Amniotic epithelial cell (primary cell): ENCODE measurements around the gene HPCAL1.

Experiments used
- DNase-seq: peaks from one replicate; pipeline ENCODE4 v3.0.0-alpha.2; 2010; ENCODE audit warnings: low read depth

The HPCAL1 gene

DNA sequence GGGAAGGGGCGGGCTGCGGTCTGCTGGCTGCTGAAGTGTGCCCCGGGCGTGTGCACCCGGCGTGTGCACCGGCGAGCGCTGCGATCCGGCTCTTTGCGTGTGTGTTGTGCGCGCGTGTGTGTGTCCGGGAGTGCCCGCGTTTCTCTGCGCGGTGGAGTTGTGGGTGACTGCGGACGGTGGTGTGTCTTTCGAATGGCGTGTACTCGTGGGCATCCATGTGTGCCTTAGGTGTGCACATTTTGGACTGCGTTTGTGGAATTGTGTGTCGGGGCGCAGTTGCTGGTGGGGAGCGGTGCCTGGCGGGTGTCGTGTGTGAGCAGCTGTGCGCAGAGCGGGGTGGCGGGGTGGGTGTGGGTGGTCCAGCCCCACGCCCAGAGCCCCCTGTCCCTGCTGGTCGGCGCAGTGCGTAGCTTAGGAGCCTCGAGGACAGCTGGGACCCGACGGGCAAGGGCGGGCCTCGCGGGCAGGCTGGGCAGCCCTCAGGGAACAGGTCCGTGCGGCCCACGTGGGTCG, 533 bp downstream of the HPCAL1 start:
- no peak for DNase-seq

DNA sequence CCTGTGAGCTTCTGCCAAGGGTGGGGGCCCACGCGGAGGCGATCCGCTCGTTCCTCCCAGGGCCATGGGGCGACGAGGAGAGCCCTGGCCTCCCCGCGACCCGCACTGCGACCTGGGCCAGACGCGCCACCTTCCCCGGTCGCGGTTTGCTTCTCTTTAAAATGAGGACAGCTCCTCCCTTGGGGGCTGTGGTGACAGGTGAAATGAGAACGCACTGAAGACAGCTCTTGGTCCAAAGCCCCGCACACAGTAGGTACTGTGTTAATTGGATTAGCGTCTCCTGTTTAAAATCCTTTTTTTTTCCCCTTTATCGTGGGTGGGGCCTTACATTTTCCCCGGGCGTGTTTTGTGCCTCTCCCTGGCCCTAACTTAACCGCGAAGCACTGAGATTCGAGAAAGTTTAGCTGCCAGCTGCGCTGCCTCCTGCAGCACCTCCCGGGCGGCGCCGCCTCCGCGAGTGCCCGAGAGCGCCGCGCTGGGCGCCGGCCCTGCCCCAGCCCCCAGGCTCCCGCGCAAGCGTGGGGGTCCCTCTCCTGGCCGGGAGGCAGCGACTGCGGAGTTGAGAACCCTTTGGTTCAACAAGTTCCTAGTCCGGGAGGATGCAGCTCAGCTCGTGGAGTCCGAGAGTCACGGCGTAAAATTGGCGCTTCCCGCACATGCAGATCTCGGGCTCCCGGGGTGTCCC, 1.1 kb downstream of the HPCAL1 start:
- peak; percentile 26 for DNase-seq

DNA sequence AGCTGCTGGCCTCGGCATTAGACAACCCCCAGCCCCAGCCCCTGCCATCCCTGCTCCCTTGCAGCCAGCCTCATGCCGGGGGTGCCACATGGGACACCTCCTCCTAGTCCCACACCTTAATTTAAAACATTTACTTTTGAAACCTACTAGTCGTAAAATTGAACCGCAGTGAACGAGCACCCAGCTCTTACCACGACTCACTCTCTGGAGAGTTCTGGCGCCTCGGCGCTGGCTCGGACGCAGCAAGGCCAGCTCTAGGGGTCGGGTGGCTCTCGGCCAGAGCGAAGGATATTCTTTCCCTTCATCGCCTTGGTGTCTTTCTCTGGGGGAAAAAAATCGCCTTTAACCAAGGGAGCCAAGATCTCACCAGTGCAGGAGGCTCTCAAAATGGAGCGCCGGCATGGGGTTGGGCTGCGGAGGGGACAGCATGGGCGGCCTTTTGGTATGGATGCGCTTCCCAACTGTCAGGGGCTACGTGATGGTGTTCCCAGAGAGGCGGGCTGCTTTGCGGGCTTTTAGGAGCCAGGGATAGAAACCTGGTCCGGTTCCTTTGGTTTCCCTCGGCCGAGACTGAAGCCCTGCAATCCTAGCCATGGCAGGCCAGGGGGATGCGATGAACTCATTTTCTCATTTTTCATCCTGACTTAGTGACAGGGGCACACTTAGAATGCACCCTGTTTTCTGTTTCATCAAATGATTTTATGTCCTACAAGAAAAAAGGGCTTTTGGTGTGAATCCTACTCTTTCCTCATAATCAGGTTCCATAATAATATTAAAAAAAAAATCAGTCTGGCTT, 2.0 kb downstream of the HPCAL1 start:
- DNase-seq: no peak

DNA sequence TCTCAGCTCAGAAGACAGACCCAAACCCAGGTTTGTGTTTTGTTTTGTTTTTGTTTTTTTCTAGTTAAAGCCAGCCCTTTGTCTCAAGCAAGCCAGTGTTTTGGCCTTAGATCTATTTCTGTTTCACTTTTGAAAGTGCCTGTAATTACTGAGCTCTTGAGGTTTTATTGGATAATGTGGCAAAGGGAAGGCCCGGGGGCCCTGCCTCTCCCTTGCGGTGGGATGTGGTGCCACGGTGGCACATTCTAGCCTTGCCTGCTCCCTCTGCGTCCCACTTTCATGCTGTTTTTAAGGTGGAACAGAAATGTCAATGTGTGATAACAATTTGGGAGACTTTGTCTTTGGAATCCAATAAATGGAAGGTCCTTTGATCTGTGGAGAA, 2.5 kb downstream of the HPCAL1 start:
- DNase-seq: no peak

DNA sequence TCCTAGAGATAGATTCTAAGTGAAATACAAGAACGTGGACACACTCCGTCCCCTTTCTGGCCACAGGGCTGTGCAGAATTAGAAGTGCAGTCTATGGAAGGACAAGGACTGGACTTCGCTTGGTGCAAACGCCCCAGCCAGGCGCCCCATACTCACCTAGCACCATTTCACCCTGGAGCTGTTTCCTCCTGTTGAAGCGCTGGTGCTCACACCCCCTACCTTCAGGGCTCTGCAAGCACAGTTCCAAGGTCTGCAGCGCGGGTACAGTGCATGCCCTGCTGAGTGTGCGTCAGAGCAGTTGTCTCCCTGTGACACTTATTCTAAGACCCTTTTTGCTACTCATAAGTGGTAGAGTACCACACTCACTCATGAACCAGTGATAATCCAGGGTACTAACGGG, 3.0 kb downstream of the HPCAL1 start:
- peak; percentile 7 for DNase-seq

DNA sequence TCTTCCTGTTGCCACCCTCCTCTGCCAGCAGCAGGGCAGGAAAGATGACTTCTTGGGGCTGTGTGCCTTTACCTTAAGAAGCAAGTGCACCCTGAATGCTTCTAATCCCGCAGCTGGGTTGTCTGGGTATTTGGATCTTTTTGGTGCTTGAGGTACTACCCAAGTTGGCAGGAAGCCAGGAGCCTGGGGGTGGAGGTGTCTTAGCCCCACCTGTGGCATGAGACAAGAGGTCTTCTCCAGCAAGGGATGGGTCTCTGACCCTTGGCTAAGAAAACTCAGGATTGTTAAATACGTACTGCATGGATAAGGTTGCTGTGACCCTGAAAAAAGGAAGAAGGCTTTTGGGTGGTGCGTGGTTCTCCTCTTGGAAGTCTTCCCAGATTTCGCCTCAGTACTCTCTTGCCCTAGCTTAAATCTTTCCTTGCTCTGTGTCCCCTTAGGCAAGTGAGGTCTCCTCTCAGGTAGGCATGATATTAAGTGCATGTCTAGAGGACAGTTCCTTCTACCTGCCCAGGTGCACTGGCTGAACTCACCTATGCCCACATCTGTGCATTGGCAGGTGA, 4.3 kb downstream of the HPCAL1 start:
- no peak for DNase-seq

DNA sequence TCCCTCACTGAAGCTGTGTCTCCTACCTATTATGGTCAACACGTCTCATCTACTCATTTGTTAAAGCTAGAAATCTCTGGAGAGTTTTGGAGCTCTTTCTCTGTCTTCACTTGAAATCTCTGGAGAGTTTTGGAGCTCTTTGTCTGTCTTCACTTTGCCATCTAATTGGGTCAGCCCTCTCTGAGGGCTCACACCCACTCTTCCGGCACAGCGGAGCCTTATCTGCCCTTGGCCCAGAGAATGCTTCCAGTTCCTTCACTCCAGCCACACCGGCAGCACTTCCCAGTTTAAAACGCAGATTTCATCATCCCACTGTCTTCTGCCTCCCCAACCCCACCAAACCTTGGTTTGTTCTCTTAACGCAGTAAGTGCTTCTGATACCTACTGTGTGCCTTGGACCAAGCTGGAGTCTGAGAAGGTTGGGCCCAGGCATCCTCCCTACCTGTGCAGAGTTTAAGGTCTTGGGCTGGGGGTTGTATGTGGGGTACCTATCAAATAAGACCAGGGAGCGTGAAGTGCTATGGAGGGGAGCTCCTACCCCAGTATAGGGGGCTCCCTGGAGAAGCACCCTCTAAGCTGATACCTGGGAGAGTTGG, 5.0 kb downstream of the HPCAL1 start:
- DNase-seq: peak; percentile 25

DNA sequence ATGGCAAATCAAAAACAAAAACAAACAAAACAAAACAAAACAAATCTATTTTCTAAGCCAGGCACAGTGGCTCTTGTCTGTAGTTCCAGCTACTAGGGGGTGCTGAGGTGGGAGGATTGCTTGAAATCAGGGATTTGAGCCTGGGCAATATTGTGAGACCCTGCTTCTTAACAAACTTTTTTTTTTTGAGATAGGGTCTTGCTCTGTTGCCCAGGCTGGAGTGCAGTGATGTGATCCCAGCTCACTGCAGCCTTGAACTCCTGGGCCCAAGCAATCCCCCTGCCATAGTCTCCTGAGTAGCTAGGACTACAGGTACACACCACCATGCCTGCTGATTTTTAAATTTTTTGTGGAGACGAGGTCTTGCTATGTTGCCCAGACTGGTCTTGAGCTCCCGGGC, 6.2 kb downstream of the HPCAL1 start:
- no peak for DNase-seq

DNA sequence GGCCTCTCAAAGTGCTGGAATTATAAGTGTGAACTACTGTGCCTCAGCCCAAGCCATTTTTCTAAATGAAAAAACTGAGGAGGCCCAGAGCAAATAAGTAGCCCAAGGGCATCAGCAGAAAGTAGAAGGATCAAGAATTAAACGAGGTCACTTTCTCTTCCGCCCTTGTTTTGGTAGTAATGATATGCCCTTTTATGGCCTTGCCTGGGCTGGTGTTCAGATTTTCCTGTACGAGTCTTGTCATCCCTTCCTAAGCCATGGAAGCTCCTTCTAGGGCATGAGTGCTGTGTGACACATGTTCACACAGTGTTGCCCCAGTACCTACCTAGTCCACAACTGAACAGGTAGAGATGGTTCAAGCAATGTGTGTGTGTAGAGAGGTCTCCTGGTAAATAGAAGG, 6.6 kb downstream of the HPCAL1 start:
- DNase-seq: no peak

DNA sequence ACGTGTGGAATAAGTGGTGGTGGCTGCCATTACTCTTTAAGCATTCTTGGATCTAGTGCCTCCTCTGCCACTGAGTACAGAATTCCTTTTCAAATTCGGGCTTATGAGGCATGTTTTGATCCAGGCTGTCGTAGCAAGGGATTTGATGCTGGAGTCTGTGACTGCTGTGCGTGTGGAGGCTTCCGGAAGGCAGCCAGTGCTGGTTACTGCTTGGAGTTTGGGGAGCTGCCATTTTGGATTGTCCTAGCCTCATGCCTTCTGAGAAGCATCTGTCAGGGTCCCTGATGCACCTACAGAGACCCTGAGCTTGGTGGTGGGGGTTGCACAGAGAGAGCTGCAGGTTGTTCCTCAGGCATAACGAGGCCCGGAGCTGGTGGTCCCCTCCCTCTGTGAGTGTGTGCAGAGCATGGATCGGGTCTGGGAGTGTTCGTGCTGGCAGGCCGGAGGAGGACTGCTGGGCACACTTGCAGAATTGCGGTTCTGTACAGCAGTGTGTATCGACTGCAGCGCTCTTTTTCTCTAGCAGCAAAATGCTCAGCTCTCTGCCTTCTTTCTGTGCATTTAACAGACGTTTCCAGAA, 7.7 kb downstream of the HPCAL1 start:
- no peak for DNase-seq

DNA sequence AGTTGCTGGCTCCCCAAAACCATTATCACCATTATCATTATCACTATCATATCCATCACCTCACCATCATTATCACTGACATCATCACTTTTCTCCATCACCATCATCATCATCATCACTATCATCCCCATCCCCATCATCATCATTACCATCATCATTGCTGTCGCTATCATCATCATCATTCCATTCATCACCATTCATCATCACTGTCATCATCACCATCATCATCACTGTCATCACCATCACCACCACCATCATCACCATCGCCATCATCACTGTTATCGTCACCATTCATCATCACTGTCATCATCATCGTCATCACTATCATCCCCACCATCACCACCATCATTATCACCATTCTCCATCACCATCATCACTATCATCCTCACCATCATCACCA, 9.0 kb downstream of the HPCAL1 start:
- no peak for DNase-seq

DNA sequence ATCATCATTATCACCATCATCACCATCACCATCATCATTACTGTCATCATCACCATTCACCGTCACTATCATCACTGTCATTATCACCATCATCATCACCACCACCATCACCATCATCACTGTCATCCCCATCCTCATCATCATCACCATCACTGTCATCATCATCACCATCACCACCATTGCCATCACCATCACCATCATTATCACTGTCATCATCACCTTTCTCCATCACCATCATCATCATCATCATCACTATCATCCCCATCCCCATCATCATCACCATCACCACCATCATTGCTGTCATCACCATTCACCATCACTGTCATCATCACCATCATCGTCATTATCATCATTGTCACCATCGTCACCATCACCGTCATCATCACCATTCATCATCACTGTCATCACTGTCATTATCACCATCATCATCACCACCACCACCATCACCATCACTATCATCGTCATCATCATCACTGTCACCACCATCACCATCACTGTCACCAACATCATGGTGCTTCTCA, 9.8 kb downstream of the HPCAL1 start:
- DNase-seq: no peak

DNA sequence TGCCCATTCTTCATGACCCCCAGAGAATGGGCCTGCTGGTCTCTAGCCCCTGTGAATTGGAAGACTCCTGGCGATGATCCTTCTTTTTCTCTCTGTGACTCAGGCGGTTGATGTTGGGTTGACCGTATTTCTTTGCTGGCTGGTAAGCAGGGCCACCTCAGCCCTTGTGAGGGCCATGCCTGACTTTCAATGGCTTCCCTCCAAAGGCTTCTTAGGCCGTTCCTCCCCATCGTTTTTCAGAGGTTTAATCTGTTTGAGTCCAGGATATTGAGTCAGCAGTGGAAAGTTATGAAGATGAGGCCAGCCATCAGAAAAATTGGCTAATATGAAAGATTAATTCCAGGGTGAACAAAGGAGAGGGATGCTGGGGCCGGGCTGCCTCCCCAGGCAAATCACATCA, 13.6 kb downstream of the HPCAL1 start:
- peak; percentile 24 for DNase-seq

DNA sequence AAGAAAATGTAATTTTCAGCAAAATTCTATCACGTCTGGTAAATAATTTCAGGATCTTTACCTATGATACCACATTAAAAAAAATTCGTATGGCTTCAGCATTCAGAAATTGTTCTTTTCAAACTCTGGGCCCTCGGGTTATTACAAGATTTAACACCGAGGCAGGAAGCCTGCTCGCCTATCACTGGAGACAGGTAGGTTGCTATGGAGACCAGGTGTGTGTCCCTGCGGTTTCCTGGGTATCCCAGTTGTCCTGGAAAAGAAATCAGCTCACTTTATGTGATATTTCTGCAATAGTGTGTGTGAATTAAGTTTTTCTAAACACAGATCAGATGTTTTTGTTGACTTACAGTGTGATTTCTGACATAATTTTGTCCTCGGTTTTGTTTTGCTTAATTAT, 14.2 kb downstream of the HPCAL1 start:
- no peak for DNase-seq

DNA sequence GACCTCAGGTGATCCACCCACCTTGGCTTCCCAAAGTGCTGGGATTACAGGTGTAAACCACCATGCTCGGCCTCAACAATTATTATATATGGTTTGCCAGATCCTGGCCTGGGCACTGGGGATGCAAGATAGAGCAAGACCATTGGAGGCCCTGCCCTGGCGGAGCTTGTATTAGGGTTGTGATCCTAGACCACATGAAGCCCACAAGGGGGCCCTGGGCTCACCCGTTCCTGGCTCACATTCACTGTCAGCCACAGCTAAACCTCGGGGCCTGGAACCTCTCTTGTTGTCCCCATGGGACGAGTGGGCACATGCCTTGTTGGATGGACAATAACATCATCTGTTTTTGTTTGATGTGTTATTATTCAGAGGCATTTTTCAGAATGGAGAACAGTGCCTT, 14.9 kb downstream of the HPCAL1 start:
- no peak for DNase-seq

DNA sequence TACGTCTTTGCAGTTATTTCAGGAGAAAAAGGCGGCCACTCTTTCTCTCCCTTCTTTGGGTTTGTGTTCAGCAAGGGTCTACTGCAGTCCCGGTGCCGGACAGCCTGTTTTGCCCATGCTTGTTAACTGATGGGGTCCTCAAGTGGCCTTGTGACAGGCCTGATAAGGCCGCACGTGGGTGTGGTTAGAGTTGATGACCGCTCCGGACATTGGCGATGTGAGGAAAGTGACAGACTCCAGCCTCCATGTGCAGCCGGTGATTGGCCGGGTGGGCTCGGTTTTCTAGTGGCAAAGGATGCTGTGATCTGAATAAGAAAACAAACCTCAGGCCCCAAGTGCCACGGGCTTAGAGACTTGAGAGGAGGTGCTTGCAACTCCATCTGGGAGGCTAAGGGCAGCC, 15.6 kb downstream of the HPCAL1 start:
- no peak for DNase-seq

DNA sequence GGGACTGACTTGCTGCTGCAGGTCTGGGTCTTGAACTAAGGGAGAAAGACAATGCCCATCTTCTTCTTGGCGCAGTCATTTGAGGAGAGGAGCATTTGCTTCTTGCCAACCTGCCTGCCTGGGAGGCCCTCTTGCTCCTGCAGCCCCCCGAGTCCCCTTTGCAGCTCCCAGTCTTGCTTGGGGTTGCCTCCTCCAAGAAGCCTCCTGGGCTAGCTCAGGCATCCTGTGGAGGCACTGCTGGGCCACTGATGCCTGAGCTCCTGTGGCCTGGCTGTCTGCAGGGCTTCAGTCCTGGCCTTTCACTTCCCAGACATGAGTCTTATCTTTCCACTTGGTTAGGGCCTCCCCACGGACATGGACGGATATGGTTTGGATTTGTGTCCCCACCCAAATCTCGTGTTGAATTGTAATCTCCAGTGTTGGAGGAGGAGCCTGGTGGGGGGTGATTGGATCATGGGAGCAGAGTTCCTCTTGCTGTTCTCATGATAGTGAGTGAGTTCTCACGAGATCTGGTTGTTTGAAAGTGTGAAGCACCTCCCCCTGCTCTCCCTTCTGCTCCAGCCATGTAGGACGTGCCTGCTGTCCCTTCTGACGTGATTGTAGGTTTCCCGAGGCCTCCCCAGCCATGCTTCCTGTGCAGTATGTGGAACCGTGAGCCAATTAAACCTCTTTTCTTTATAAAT, 17.3 kb downstream of the HPCAL1 start:
- no peak for DNase-seq

DNA sequence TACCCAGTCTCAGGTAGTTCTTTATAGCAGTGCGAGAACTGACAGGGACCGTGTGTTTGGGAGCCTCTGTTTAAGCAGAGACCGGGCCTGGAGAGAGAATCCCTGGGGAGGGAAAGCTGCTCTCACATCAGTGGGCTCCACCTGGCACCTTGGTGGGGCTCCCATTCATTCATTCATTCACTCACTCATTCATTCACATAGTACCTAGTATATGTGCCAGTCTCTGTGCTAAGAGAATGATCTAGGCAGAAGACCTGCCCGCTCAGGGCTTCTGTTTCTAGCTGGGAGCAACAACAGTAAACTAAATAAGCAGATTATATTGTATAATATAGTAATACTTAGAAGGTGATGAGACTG, 17.8 kb downstream of the HPCAL1 start:
- no peak for DNase-seq

DNA sequence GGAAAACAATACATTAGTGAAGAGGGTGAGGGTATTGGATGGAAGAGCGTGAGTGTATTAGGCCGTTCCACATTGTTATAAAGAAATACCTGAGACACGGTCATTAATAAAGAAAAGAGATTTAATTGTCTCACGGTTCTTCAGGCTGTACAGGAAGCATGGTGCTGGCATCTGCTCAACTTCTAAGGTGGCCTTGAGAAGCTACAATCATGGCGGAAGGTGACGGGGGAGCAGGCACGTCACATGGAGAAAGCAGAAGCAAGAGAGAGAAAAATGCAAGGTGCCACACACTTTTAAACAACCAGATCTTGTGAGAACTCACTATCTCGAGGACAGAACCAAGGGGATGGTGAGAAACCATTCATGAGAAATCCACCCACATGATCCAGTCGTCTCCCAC, 18.2 kb downstream of the HPCAL1 start:
- no peak for DNase-seq

DNA sequence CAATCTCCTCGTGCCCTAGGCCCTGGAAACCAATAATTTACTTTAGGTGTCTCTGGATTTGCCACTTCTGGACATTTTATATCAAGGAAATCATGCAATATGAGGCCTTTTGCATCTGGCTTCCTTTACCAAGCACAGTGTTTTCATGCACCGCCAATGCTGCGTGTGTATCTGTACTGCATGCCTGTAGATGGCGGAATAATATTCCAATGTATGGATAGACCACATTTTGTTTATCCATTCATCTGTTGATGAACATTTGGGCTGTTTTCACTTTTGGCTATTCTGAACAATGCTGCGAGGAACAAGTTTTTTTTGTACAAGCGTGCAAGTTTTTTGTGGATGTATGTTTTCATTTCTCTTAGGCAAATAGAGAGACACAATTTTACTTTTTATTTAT, 18.9 kb downstream of the HPCAL1 start:
- no peak for DNase-seq

DNA sequence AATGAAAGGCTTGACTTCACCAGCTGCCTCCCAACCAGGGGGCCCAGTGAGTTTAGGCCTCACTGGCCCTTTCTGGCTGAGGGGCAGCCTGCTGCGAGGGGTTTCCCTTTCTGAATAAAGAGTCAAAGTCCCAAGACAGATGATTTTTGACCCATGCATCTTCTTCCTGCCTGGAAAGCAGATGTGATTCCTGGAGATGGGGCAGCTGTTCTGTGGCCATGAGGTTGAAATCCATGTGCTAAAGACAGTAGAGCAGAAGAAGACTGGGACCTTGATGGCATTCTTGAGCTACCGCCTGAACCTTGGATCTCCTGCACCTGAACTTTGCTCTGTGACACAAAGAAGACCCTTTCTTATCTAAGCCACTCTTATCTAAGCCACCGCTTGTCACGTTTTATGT, 19.8 kb downstream of the HPCAL1 start:
- no peak for DNase-seq

DNA sequence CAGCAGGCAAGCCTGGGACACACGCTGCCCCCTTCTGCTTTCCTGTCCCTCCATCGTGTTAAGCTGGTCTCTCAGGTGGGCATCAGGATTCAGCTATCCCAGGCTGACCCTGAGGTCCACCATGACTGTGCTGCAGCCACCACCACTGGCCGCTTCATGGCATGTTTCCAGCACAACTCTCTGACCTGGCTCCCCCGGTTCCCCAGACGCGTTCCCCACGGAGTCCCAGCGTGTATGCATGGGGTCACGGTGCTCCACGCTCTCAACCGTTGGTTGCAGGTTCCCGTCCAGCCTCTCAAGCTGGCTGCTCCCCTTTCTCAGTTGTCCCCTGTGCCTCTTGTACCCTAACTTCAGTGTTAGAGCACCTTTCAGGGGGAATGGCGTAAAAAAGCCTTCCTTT, 20.3 kb downstream of the HPCAL1 start:
- DNase-seq: no peak
